Femur (tissue), 1 donor: ENCODE results near the gene LIN7C.

Experiments used
- DNase-seq: peaks from one replicate; pipeline ENCODE4 v3.0.0-alpha.2; 2017

The LIN7C gene

GRCh38 chr11:27507557-27508322, 1.2 kb upstream of the LIN7C start:
- no peak for DNase-seq

GRCh38 chr11:27505781-27506180, 788 bp downstream of the LIN7C start:
- DNase-seq = no peak

GRCh38 chr11:27504205-27504604, 2.4 kb downstream of the LIN7C start:
- DNase-seq = no peak

- DNase-seq = no peak
Measured at GRCh38 chr11:27501100-27501499, 5.5 kb downstream of the LIN7C start.

GRCh38 chr11:27497911-27498310, 8.7 kb downstream of the LIN7C start:
- DNase-seq = no peak

GRCh38 chr11:27497284-27497866, 9.2 kb downstream of the LIN7C start:
- no peak for DNase-seq

GRCh38 chr11:27496461-27496860, 10.1 kb downstream of the LIN7C start:
- DNase-seq = no peak

GRCh38 chr11:27495710-27496300, 10.8 kb downstream of the LIN7C start:
- DNase-seq = no peak

- DNase-seq = no peak
Measured at GRCh38 chr11:27489092-27489491, 17.5 kb downstream of the LIN7C start.

- DNase-seq = no peak
Measured at GRCh38 chr11:27487706-27488105, 18.9 kb downstream of the LIN7C start.

GRCh38 chr11:27485930-27486773, 20.4 kb downstream of the LIN7C start:
- DNase-seq = no peak

GRCh38 chr11:27482793-27483192, 23.8 kb downstream of the LIN7C start:
- no peak for DNase-seq

GRCh38 chr11:27481992-27482391, 24.6 kb downstream of the LIN7C start:
- no peak for DNase-seq

- no peak for DNase-seq
Measured at GRCh38 chr11:27477831-27478230, 28.7 kb downstream of the LIN7C start.

GRCh38 chr11:27477243-27477642, 29.3 kb downstream of the LIN7C start:
- no peak for DNase-seq

- DNase-seq = no peak
Measured at GRCh38 chr11:27475622-27476021, 30.9 kb downstream of the LIN7C start.

GRCh38 chr11:27473017-27473406, 33.6 kb downstream of the LIN7C start:
- no peak for DNase-seq

GRCh38 chr11:27472398-27473016, 34.1 kb downstream of the LIN7C start, which contains the start of gene LGR4:
TSS of gene LGR4 (minus strand) at chr11:27472790. CDS start at chr11:27472302, 488 bp downstream.
- peak; percentile 95 for DNase-seq

GRCh38 chr11:27471589-27472397, 34.8 kb downstream of the LIN7C start:
- peak; percentile 68 for DNase-seq

- DNase-seq = no peak
Measured at GRCh38 chr11:27470826-27471588, 35.6 kb downstream of the LIN7C start.

- no peak for DNase-seq
Measured at GRCh38 chr11:27470166-27470565, 36.4 kb downstream of the LIN7C start.
